Sigmoid colon (tissue), 4 donors: ENCODE data around the gene PRKAG2.

Source experiments
- CTCF ChIP-seq, 4 experiments: fragments of 450-650 bp in 3 of 4; fragments of 200-600 bp in 1 of 4; IDR thresholded peaks; one replicate each; pipeline ENCODE4 v1.5.1; 2016 to 2019; ENCODE audit warnings: antibody characterized with exemption in 4 of 4, mild to moderate bottlenecking in 3 of 4, moderate library complexity in 2 of 4
- EP300 ChIP-seq, 4 donors: sonication (generic); formaldehyde crosslinking; IDR thresholded peaks; one replicate each; pipeline ENCODE4 v1.6.1; 2017; ENCODE audit warnings: antibody characterized with exemption in 4 of 4

GRCh38 chr7:151853896-151854719 lies 22.8 kb downstream of the PRKAG2 start:
- TF ChIP-seq CTCF (IDR thresholded peaks at IDR 0.05), result no peak
- no peak for TF ChIP-seq EP300 (IDR thresholded peaks at IDR 0.05)
